Neural progenitor cell (in vitro differentiated cells): Measurements from ENCODE around the gene MSTN. TPM values are rescaled to one million over a fixed set of nuclear protein-coding genes. Genes with fewer than 3 reads are reported as not detected.
"Not testable (repeated sequence)": the region's sequence is repeated elsewhere in the genome, so short reads cannot be mapped to it uniquely, and the experiment has no call there.

Experiments used
- DNase-seq: peaks from one replicate; pipeline ENCODE4 v3.0.0-alpha.2; 2016; ENCODE audit warnings: low spot score
- H2AFZ ChIP-seq: fragments of 200-600 bp; sonication (generic); replicated peaks from 2 replicates; pipeline ENCODE4 v1.6.1; 2016; ENCODE audit warnings: antibody characterized with exemption
- H3F3A ChIP-seq: fragments of 200-600 bp; sonication (generic); 2 replicates; pipeline ENCODE4 v1.6.1; 2016; ENCODE audit warnings: antibody characterized with exemption, low read depth
- H3K27ac ChIP-seq: fragments of 200-600 bp; sonication (generic); 2 replicates; pipeline ENCODE4 v1.5.1; 2016; ENCODE audit warnings: mild to moderate bottlenecking
- H3K27me3 ChIP-seq: fragments of 200-600 bp; sonication (generic); 2 replicates; pipeline ENCODE4 v1.6.1; 2016; ENCODE audit warnings: mild to moderate bottlenecking, moderate library complexity
- H3K36me3 ChIP-seq: fragments of 200-600 bp; sonication (generic); 2 replicates; pipeline ENCODE4 v1.5.1; 2016
- H3K4me1 ChIP-seq: fragments of 200-600 bp; sonication (generic); 2 replicates; pipeline ENCODE4 v1.6.1; 2016; ENCODE audit warnings: mixed run types
- H3K4me2 ChIP-seq: fragments of 200-600 bp; sonication (generic); 2 replicates; pipeline ENCODE4 v1.6.1; 2016
- H3K4me3 ChIP-seq: fragments of 200-600 bp; sonication (generic); 2 replicates; pipeline ENCODE4 v1.5.1; 2016
- H3K79me2 ChIP-seq: fragments of 200-600 bp; sonication (generic); 2 replicates; pipeline ENCODE4 v1.6.1; 2016; ENCODE audit warnings: low read depth
- H3K9ac ChIP-seq: fragments of 200-600 bp; sonication (generic); 2 replicates; pipeline ENCODE4 v1.6.1; 2016
- H3K9me3 ChIP-seq: fragments of 200-600 bp; sonication (generic); 2 replicates; pipeline ENCODE4 v1.5.1; 2016; ENCODE audit warnings: low read depth
- H4K20me1 ChIP-seq: fragments of 200-600 bp; sonication (generic); 2 replicates; pipeline ENCODE4 v1.6.1; 2016; ENCODE audit warnings: low read depth
- H3K27ac Mint-ChIP-seq: 3 replicates; pipeline ENCODE4 v1.8.0; 2021; ENCODE audit warnings: mixed read lengths
- H3K27me3 Mint-ChIP-seq: 2 replicates; pipeline ENCODE4 v1.8.0; 2022; ENCODE audit warnings: low read depth, mild to moderate bottlenecking, inconsistent platforms, moderate library complexity, mixed read lengths; ENCODE audit not compliant: insufficient read depth
- H3K36me3 Mint-ChIP-seq: 3 replicates; pipeline ENCODE4 v1.8.0; 2021; ENCODE audit warnings: mixed read lengths
- H3K4me1 Mint-ChIP-seq: 3 replicates; pipeline ENCODE4 v1.8.0; 2021; ENCODE audit warnings: mixed read lengths
- H3K4me3 Mint-ChIP-seq: 3 replicates; pipeline ENCODE4 v1.8.0; 2021; ENCODE audit warnings: mild to moderate bottlenecking, moderate library complexity, mixed read lengths
- H3K9me3 Mint-ChIP-seq: 3 replicates; pipeline ENCODE4 v1.8.0; 2020; ENCODE audit warnings: mixed read lengths
- CTCF ChIP-seq: fragments of 200-600 bp; sonication (generic); IDR thresholded peaks from 2 replicates; pipeline ENCODE4 v1.5.1; 2017; ENCODE audit warnings: antibody characterized with exemption, mild to moderate bottlenecking
- EZH2 ChIP-seq: fragments of 200-600 bp; sonication (generic); IDR thresholded peaks from 2 replicates; pipeline ENCODE4 v1.6.1; 2017; ENCODE audit warnings: antibody characterized with exemption, mild to moderate bottlenecking, moderate library complexity
- EZH2phosphoT487 ChIP-seq: fragments of 200-600 bp; sonication (generic); IDR thresholded peaks from 2 replicates; pipeline ENCODE4 v1.6.1; 2017; ENCODE audit warnings: antibody characterized with exemption
- total RNA-seq: library from RNA; depleted of rRNA; stranded (reverse); fragments of >200 nt; gene quantifications from 2 replicates; pipeline ENCODE4 v1.2.3, GENCODE V29; 2015; ENCODE audit warnings: low replicate concordance

Gene MSTN
- total RNA-seq, 1 donor from 2014 or later, result 0.54 TPM

- H3K36me3 Mint-ChIP-seq, result no peaks in the 10 kb centered on the region
- H3K4me1 ChIP-seq, result no peaks in the 10 kb centered on the region
Measured at GRCh38 chr2:190036071-190036470, 26.5 kb downstream of the MSTN start.

GRCh38 chr2:190034417-190034816 is 28.1 kb downstream of the MSTN start:
- H3K4me1 ChIP-seq, H3K27ac ChIP-seq, H3F3A ChIP-seq, H2AFZ ChIP-seq, H3K36me3 Mint-ChIP-seq, DNase-seq, H3K4me2 ChIP-seq, H3K79me2 ChIP-seq, H3K9ac ChIP-seq, H4K20me1 ChIP-seq, H3K9me3 ChIP-seq, H3K9me3 Mint-ChIP-seq, H3K4me1 Mint-ChIP-seq, H3K27me3 Mint-ChIP-seq, H3K27ac Mint-ChIP-seq, H3K4me3 Mint-ChIP-seq, H3K4me3 ChIP-seq, H3K36me3 ChIP-seq: not testable (repeated sequence)
- H3K27me3 ChIP-seq, result peaks cover 12% of the 10 kb centered on the region

More at GRCh38 chr2:190036071-190036470, 26.5 kb downstream of the MSTN start:
- Mint-ChIP-seq H3K9me3 (no peaks in the 10 kb centered on the region), H3K4me1 (no peaks in the 10 kb centered on the region), H3K27me3 (no peaks in the 10 kb centered on the region), H3K27ac (no peak overlapping the region), H3K4me3 (no peak overlapping the region)
- Histone ChIP-seq H3K27ac (no peak overlapping the region), H3K27me3 (peaks cover 12% of the 10 kb centered on the region), H3K9me3 (no peaks in the 10 kb centered on the region), H2AFZ (no peak overlapping the region), H3F3A (no peaks in the 10 kb centered on the region), H3K79me2 (no peaks in the 10 kb centered on the region), H4K20me1 (no peaks in the 10 kb centered on the region), H3K4me2 (no peak overlapping the region), H3K4me3 (no peak overlapping the region), H3K36me3 (no peaks in the 10 kb centered on the region), H3K9ac (no peak overlapping the region)
- DNase-seq, result no peak
- TF ChIP-seq CTCF, result no peak

GRCh38 chr2:190031969-190032618 is 30.4 kb downstream of the MSTN start:
- Histone ChIP-seq H3F3A (no peaks in the 10 kb centered on the region), H3K4me3 (no peak overlapping the region), H3K9me3 (no peaks in the 10 kb centered on the region), H3K79me2 (no peaks in the 10 kb centered on the region), H3K4me2 (no peak overlapping the region), H3K4me1 (no peaks in the 10 kb centered on the region), H4K20me1 (no peaks in the 10 kb centered on the region), H2AFZ (no peak overlapping the region), H3K36me3 (no peaks in the 10 kb centered on the region), H3K27me3 (peaks cover 12% of the 10 kb centered on the region), H3K9ac (no peak overlapping the region), H3K27ac (no peak overlapping the region)
- H3K27me3 Mint-ChIP-seq, result no peaks in the 10 kb centered on the region
- no peak for DNase-seq
- H3K27ac Mint-ChIP-seq, result no peak overlapping the region
- no peaks in the 10 kb centered on the region for H3K36me3 Mint-ChIP-seq
- H3K4me3 Mint-ChIP-seq, result no peak overlapping the region
- no peaks in the 10 kb centered on the region for H3K9me3 Mint-ChIP-seq
- no peak for TF ChIP-seq CTCF
- no peak for TF ChIP-seq EZH2
- no peak for TF ChIP-seq EZH2phosphoT487
- H3K4me1 Mint-ChIP-seq, result no peaks in the 10 kb centered on the region

- no peak for TF ChIP-seq EZH2phosphoT487
- TF ChIP-seq EZH2, result no peak
- TF ChIP-seq CTCF, result peak; percentile 62
- no peak overlapping the region for H3K4me3 ChIP-seq
- Mint-ChIP-seq H3K27ac (no peak overlapping the region), H3K36me3 (no peaks in the 10 kb centered on the region), H3K4me3 (no peak overlapping the region), H3K4me1 (no peaks in the 10 kb centered on the region), H3K27me3 (no peaks in the 10 kb centered on the region), H3K9me3 (no peaks in the 10 kb centered on the region)
- H3K4me1 ChIP-seq, result no peaks in the 10 kb centered on the region
- no peak overlapping the region for H3K9ac ChIP-seq
- H3K27me3 ChIP-seq, result peaks cover 3% of the 10 kb centered on the region
- H3K36me3 ChIP-seq, result no peaks in the 10 kb centered on the region
- no peaks in the 10 kb centered on the region for H3F3A ChIP-seq
- no peak overlapping the region for H2AFZ ChIP-seq
- no peaks in the 10 kb centered on the region for H3K79me2 ChIP-seq
- H3K9me3 ChIP-seq, result no peaks in the 10 kb centered on the region
- DNase-seq, result peak; percentile 69
- no peaks in the 10 kb centered on the region for H4K20me1 ChIP-seq
- no peak overlapping the region for H3K27ac ChIP-seq
- no peak overlapping the region for H3K4me2 ChIP-seq
Measured at GRCh38 chr2:190023860-190024259, 38.7 kb downstream of the MSTN start.
